ENCODE results near the gene DPH6.
A peak's percentile ranks its signal among the peaks of the same experiment; 100 is the strongest.

The DPH6 gene

DNA sequence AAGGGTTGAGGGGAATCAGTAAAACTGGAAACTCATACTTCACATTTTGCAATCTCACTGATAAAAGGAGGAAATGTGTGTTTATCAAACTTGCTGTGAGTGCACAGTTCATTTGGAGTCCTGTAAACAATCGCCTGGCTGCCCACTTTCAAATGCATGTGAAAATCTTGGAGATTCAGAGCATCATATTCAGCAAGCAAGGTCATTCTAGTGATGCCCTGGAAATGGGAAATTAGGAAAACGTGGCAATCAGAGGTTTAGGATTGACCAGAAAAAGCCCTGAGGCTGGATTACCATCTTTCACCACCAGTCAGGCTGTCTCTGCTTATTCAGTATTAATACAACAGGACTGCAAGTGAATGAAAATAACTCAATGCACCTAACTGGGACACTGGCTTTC, 23.9 kb downstream of the DPH6 start:
- H3K79me1 ChIP-seq (replicated peaks; ENCODE audit: low read length, poor library complexity, severe bottlenecking), result peaks cover 1% of the 10 kb centered on the region
- WGBS, result 0% methylated on average over 2 of the region's 2 CpGs

DNA sequence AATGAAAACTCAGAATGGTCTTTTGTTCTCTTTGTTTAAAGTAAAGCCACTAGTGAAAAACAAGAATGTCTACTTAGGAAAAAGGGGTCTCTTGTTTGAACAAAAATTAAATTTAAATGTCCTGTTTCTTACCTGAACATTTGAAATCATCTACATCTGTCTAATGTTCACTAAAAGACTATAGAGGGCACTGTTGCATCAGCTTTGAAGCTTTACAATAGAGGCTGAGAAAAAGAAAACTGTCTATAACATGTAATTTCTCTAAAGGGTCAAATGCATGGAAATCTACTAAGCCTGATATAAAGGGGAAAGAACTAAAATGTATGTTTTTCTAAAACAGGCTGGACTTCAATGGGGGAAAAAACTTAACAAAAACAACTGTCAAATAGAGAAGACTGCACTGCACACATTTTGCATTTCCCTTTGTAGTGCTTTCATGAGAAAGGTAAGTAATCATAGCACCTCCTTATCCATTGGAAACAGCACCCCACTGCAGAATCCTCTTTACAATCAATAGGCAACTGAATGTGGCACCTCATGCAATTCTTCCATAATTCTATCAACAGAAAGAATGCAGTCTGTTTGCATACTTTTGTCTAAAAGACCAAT, 26.3 kb downstream of the DPH6 start:
- no peak overlapping the region for H2AFZ ChIP-seq (ENCODE audit: low read depth, low read length)
- H3K18ac ChIP-seq (ENCODE audit: low read depth in 1 of 2, low read length in 2 of 2), result no peak overlapping the region
- no peaks in the 10 kb centered on the region for H3K27me3 ChIP-seq (ENCODE audit: control insufficient read depth in 1 of 2, insufficient read depth in 1 of 2, low read length in 2 of 2)
- H2BK12ac ChIP-seq (ENCODE audit: low read length in 2 of 2), result peak overlapping the region in 1 of 2 experiments; percentile 6
- H2BK5ac ChIP-seq (ENCODE audit: low read depth, low read length, poor library complexity, severe bottlenecking), result no peak overlapping the region
- no peak overlapping the region for H4K8ac ChIP-seq (ENCODE audit: low read length)
- no peak overlapping the region for H2BK15ac ChIP-seq (ENCODE audit: low read depth, poor library complexity, severe bottlenecking)
- no peaks in the 10 kb centered on the region for H3K36me3 ChIP-seq (ENCODE audit: control insufficient read depth in 1 of 2, insufficient read depth in 2 of 2, low read depth in 1 of 2, low read length in 2 of 2)
- H3K4me3 ChIP-seq (ENCODE audit: insufficient read depth in 1 of 2, low read depth in 1 of 2, low read length in 2 of 2), result no peak overlapping the region
- H2AK5ac ChIP-seq (ENCODE audit: low read length, severe bottlenecking), result no peak overlapping the region
- no peak overlapping the region for H3K27ac ChIP-seq (ENCODE audit: low read length, poor library complexity, severe bottlenecking)
- no peak overlapping the region for H2BK120ac ChIP-seq (ENCODE audit: low read depth, low read length)
- no peaks in the 10 kb centered on the region for H3K79me1 ChIP-seq (replicated peaks; ENCODE audit: low read length, poor library complexity, severe bottlenecking)
- H3K9ac ChIP-seq (ENCODE audit: low read length), result no peak overlapping the region
- H3K14ac ChIP-seq (ENCODE audit: low read length in 2 of 2), result no peak overlapping the region
- DNase-seq, result peak; percentile 74
- H3K4ac ChIP-seq (ENCODE audit: low read depth in 1 of 2, low read length in 2 of 2), result no peak overlapping the region
- no peak overlapping the region for H4K91ac ChIP-seq (ENCODE audit: low read length)
- no peaks in the 10 kb centered on the region for H3K4me1 ChIP-seq (ENCODE audit: control insufficient read depth, insufficient read depth, low read depth, low read length)
- no peak overlapping the region for H3K23ac ChIP-seq (ENCODE audit: low read length in 2 of 2)
- H3K9me3 ChIP-seq (ENCODE audit: control insufficient read depth, low read length), result no peaks in the 10 kb centered on the region
- H3K4me2 ChIP-seq (ENCODE audit: low read length, poor library complexity, severe bottlenecking), result no peak overlapping the region

More for the DNA sequence above, 23.9 kb downstream of the DPH6 start:
- no peak overlapping the region for H2BK120ac ChIP-seq (ENCODE audit: low read depth, low read length)
- H3K9me3 ChIP-seq (ENCODE audit: control insufficient read depth, low read length), result no peaks in the 10 kb centered on the region
- H3K27me3 ChIP-seq (ENCODE audit: control insufficient read depth in 1 of 2, insufficient read depth in 1 of 2, low read length in 2 of 2), result no peaks in the 10 kb centered on the region
- no peak overlapping the region for H3K27ac ChIP-seq (ENCODE audit: low read length, poor library complexity, severe bottlenecking)
- no peak overlapping the region for H3K9ac ChIP-seq (ENCODE audit: low read length)
- H4K91ac ChIP-seq (ENCODE audit: low read length), result no peak overlapping the region
- no peak overlapping the region for H2BK5ac ChIP-seq (ENCODE audit: low read depth, low read length, poor library complexity, severe bottlenecking)
- no peak overlapping the region for H3K4me3 ChIP-seq (ENCODE audit: insufficient read depth in 1 of 2, low read depth in 1 of 2, low read length in 2 of 2)
- no peak overlapping the region for H3K14ac ChIP-seq (ENCODE audit: low read length in 2 of 2)
- no peaks in the 10 kb centered on the region for H3K36me3 ChIP-seq (ENCODE audit: control insufficient read depth in 1 of 2, insufficient read depth in 2 of 2, low read depth in 1 of 2, low read length in 2 of 2)
- H4K8ac ChIP-seq (ENCODE audit: low read length), result no peak overlapping the region
- H3K23ac ChIP-seq (ENCODE audit: low read length in 2 of 2), result no peak overlapping the region
- no peak overlapping the region for H2BK12ac ChIP-seq (ENCODE audit: low read length in 2 of 2)
- H2AFZ ChIP-seq (ENCODE audit: low read depth, low read length), result no peak overlapping the region
- no peak overlapping the region for H2BK15ac ChIP-seq (ENCODE audit: low read depth, poor library complexity, severe bottlenecking)
- H2AK5ac ChIP-seq (ENCODE audit: low read length, severe bottlenecking), result no peak overlapping the region
- peak; percentile 66 for DNase-seq
- H3K4me1 ChIP-seq (ENCODE audit: control insufficient read depth, insufficient read depth, low read depth, low read length), result no peaks in the 10 kb centered on the region
- H3K4ac ChIP-seq (ENCODE audit: low read depth in 1 of 2, low read length in 2 of 2), result no peak overlapping the region
- no peak overlapping the region for H3K18ac ChIP-seq (ENCODE audit: low read depth in 1 of 2, low read length in 2 of 2)
- H3K4me2 ChIP-seq (ENCODE audit: low read length, poor library complexity, severe bottlenecking), result no peak overlapping the region

DNA sequence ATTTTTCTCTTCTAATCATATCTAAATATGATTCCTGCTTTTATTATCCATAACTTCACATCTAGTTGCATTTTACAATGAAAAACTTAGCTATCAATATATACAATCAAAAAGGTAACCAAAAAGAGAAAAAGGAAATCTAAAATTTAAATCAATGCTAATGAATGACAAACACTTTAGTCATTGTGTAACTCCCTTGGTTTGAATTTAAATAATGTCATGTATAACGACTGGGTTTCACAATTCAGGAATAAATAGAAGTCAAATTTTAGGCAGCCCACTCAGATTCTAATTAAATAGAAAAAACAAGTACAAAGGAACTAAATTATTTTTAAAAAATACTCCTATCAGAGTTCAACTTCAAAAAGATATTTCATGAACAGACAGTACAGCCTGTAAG, 26.9 kb downstream of the DPH6 start:
- no peak overlapping the region for H2BK120ac ChIP-seq (ENCODE audit: low read depth, low read length)
- no peak overlapping the region for H4K91ac ChIP-seq (ENCODE audit: low read length)
- no peak overlapping the region for H4K8ac ChIP-seq (ENCODE audit: low read length)
- H3K9me3 ChIP-seq (ENCODE audit: control insufficient read depth, low read length), result no peaks in the 10 kb centered on the region
- no peak overlapping the region for H3K4ac ChIP-seq (ENCODE audit: low read depth in 1 of 2, low read length in 2 of 2)
- H3K27me3 ChIP-seq (ENCODE audit: control insufficient read depth in 1 of 2, insufficient read depth in 1 of 2, low read length in 2 of 2), result no peaks in the 10 kb centered on the region
- H2AK5ac ChIP-seq (ENCODE audit: low read length, severe bottlenecking), result no peak overlapping the region
- no peak overlapping the region for H2BK15ac ChIP-seq (ENCODE audit: low read depth, poor library complexity, severe bottlenecking)
- no peak overlapping the region for H3K4me3 ChIP-seq (ENCODE audit: insufficient read depth in 1 of 2, low read depth in 1 of 2, low read length in 2 of 2)
- H3K4me2 ChIP-seq (ENCODE audit: low read length, poor library complexity, severe bottlenecking), result no peak overlapping the region
- no peak overlapping the region for H2BK5ac ChIP-seq (ENCODE audit: low read depth, low read length, poor library complexity, severe bottlenecking)
- no peak overlapping the region for H3K14ac ChIP-seq (ENCODE audit: low read length in 2 of 2)
- no peak overlapping the region for H3K23ac ChIP-seq (ENCODE audit: low read length in 2 of 2)
- no peak for DNase-seq
- no peak overlapping the region for H2BK12ac ChIP-seq (ENCODE audit: low read length in 2 of 2)
- no peaks in the 10 kb centered on the region for H3K4me1 ChIP-seq (ENCODE audit: control insufficient read depth, insufficient read depth, low read depth, low read length)
- no peak overlapping the region for H3K18ac ChIP-seq (ENCODE audit: low read depth in 1 of 2, low read length in 2 of 2)
- H3K27ac ChIP-seq (ENCODE audit: low read length, poor library complexity, severe bottlenecking), result no peak overlapping the region
- H2AFZ ChIP-seq (ENCODE audit: low read depth, low read length), result no peak overlapping the region
- H3K79me1 ChIP-seq (replicated peaks; ENCODE audit: low read length, poor library complexity, severe bottlenecking), result no peaks in the 10 kb centered on the region
- no peak overlapping the region for H3K9ac ChIP-seq (ENCODE audit: low read length)
- no peaks in the 10 kb centered on the region for H3K36me3 ChIP-seq (ENCODE audit: control insufficient read depth in 1 of 2, insufficient read depth in 2 of 2, low read depth in 1 of 2, low read length in 2 of 2)
- no CpG with 5 or more reads among the region's 1 CpG for WGBS

DNA sequence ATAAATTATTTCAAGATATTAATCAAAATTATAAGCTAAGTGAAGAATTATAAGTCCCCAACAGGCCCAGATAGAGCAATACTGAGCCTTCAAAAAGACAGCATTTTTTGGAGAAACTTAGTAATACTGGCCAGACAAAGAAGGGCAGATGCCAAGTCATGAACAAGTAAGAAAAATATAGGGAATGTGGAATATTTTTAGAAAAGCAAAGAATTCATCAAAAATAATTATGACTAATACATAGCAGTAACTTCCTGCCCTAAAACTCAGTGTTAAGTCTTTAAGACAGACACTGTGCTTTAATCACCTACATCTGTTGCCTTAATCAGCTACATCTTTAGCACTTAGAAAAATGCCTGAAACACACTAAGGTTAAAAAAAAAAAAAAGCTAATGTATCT, 31.2 kb downstream of the DPH6 start:
- Histone ChIP-seq H4K91ac (ENCODE audit: low read length) (no peak overlapping the region), H3K14ac (ENCODE audit: low read length in 2 of 2) (no peak overlapping the region), H3K4me2 (ENCODE audit: low read length, poor library complexity, severe bottlenecking) (no peak overlapping the region), H3K36me3 (ENCODE audit: control insufficient read depth in 1 of 2, insufficient read depth in 2 of 2, low read depth in 1 of 2, low read length in 2 of 2) (no peaks in the 10 kb centered on the region), H3K9me3 (ENCODE audit: control insufficient read depth, low read length) (no peaks in the 10 kb centered on the region), H3K27ac (ENCODE audit: low read length, poor library complexity, severe bottlenecking) (no peak overlapping the region), H2BK5ac (ENCODE audit: low read depth, low read length, poor library complexity, severe bottlenecking) (no peak overlapping the region), H4K8ac (ENCODE audit: low read length) (no peak overlapping the region), H3K79me1 (replicated peaks; ENCODE audit: low read length, poor library complexity, severe bottlenecking) (peaks cover 1% of the 10 kb centered on the region), H3K9ac (ENCODE audit: low read length) (peak overlapping the region; percentile 43), H3K18ac (ENCODE audit: low read depth in 1 of 2, low read length in 2 of 2) (no peak overlapping the region), H3K27me3 (ENCODE audit: control insufficient read depth in 1 of 2, insufficient read depth in 1 of 2, low read length in 2 of 2) (no peaks in the 10 kb centered on the region), H3K4me3 (ENCODE audit: insufficient read depth in 1 of 2, low read depth in 1 of 2, low read length in 2 of 2) (no peak overlapping the region), H3K4ac (ENCODE audit: low read depth in 1 of 2, low read length in 2 of 2) (no peak overlapping the region), H2BK120ac (ENCODE audit: low read depth, low read length) (no peak overlapping the region), H2BK15ac (ENCODE audit: low read depth, poor library complexity, severe bottlenecking) (no peak overlapping the region), H3K4me1 (ENCODE audit: control insufficient read depth, insufficient read depth, low read depth, low read length) (no peaks in the 10 kb centered on the region), H3K23ac (ENCODE audit: low read length in 2 of 2) (no peak overlapping the region), H2AK5ac (ENCODE audit: low read length, severe bottlenecking) (no peak overlapping the region), H2AFZ (ENCODE audit: low read depth, low read length) (no peak overlapping the region), H2BK12ac (ENCODE audit: low read length in 2 of 2) (no peak overlapping the region)
- DNase-seq, result no peak
